ENCODE measurements around the gene KDM8.

The KDM8 gene

DNA sequence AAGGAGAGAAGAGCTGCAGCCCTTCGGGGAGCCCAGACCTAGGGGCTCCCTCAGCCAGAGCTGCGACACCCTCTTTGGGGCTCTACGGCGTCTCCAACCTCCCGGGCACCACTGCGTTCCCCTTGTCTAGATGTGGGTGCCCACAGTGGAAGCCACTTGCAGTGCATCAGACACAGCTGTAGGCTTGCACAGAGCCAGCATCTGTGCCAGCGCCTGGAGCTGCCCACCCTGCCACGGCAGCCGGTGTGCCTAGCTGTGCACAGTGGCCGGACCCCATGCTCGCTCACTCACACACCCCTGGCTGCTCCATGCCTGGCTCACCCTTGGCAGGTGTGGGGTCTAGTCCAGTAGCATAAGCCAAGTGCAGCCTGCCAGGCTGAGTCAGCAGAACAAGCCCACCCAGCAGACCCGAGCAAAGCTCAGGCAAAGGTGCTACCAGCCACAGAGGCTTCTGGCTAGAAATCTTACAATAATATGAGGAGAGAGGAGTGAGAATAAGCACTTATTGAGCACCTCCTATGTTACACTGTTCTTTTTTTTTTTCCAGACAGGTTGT, 12.9 kb upstream of the KDM8 start:
- no peak overlapping the region for H3K27ac ChIP-seq
- no peak for TF ChIP-seq ZFX (IDR thresholded peaks at IDR 0.05; ENCODE audit: borderline replicate concordance)
- TF ChIP-seq CTCF (IDR thresholded peaks at IDR 0.05) = no peak

DNA sequence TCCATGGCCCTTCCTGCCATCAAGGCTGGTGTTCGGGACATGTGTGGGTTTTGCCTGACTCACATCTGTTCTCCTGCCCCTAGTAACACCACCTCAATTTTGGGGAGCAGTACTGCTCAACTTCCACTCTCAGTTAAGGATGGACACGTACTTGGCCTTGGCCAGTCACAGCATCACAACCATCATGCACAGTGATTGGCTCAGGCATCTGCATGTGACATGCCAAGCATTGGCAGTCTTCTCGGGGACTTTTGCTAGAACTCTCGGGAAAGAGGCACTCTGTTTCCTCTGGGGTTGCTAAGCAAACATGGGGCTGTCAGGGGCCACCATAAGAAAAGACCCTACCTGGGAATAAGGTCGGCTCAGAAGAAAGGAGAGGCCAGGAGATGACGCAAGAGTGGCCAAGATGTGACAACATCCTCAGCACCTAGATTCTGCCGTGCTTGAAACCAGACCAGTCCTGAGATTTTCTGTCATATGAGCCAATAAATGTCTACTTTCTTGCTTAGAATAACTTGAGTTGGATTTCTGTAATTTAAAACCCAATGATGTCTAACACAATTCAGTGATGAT, 11.9 kb upstream of the KDM8 start:
- TF ChIP-seq CTCF (IDR thresholded peaks at IDR 0.05) (no peak), ZFX (IDR thresholded peaks at IDR 0.05; ENCODE audit: borderline replicate concordance) (no peak)
- H3K27ac ChIP-seq = no peak overlapping the region

DNA sequence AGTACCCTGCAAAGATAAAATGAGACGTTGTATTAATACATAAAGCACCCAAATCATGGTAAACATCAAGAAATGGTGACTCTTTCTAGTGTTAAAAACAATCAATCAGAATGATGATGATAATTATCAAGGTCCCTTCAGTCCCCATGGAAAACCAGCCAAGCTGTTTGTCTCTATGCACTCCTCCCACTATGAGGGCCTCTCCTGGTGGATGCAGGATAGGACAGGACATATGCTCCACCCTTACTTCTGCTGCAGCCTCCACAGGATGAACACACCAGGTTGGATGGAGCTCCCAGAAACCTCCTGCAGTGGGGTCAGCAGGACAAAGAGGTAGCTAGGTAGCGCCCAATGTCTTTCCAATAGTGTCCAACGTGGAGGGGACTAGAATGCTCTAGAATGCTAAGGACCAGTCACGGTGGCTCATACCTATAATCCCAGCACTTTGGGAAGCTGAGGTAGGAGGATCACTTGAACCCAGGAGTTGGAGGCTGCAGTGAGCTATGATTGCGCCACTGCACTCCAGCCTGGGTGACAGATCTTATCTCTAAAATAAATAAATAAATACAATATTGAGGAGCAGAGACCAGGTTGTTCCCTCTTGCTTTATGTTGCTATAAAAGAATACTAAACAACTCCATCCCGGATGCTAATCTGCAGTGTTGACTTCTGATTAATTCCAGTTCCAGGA, 9.9 kb upstream of the KDM8 start:
- TF ChIP-seq ZFX (IDR thresholded peaks at IDR 0.05; ENCODE audit: borderline replicate concordance) (no peak), CTCF (IDR thresholded peaks at IDR 0.05) (no peak)
- H3K27ac ChIP-seq = no peak overlapping the region

GRCh38 chr16:27195076-27195741, 8.1 kb upstream of the KDM8 start:
- H3K27ac ChIP-seq = no peak overlapping the region
- TF ChIP-seq ZFX (IDR thresholded peaks at IDR 0.05; ENCODE audit: borderline replicate concordance) (no peak), CTCF (IDR thresholded peaks at IDR 0.05) (no peak)

- no peak for TF ChIP-seq ZFX (IDR thresholded peaks at IDR 0.05; ENCODE audit: borderline replicate concordance)
- TF ChIP-seq CTCF (IDR thresholded peaks at IDR 0.05) = no peak
- H3K27ac ChIP-seq = no peak overlapping the region
Observed at GRCh38 chr16:27195941-27196595, 7.3 kb upstream of the KDM8 start.

GRCh38 chr16:27197004-27197403, 6.3 kb upstream of the KDM8 start:
- TF ChIP-seq ZFX (IDR thresholded peaks at IDR 0.05; ENCODE audit: borderline replicate concordance) (no peak), CTCF (IDR thresholded peaks at IDR 0.05) (no peak)
- H3K27ac ChIP-seq = no peak overlapping the region

All from 22Rv1 (cell line).